Gastrocnemius medialis (tissue), 4 donors: ENCODE results near the gene ICAM4. TPM values are rescaled to one million over a fixed set of nuclear protein-coding genes. Genes with fewer than 3 reads are reported as not detected.

Experiments used
- ATAC-seq, 2 donors: fragments of 150-250 bp; one replicate each; pipeline ENCODE4 v1.9.1; 2016
- DNase-seq, 2 donors: peaks; one replicate each; pipeline ENCODE4 v3.0.0-alpha.2; 2019
- H3K27ac ChIP-seq, 4 donors: fragments of 200-600 bp; sonication (generic); 1 replicate in 1 of 4; 2 replicates in 3 of 4; pipeline ENCODE4 v1.5.1; 2016 to 2018; ENCODE audit warnings: mild to moderate bottlenecking in 2 of 4, moderate library complexity in 1 of 4
- H3K27me3 ChIP-seq, 3 donors: fragments of 200-600 bp; sonication (generic) in 2 of 3; 1 replicate in 1 of 3; 2 replicates in 2 of 3; pipeline versions ENCODE4 v1.5.1 to v1.6.0; 2016 to 2019; ENCODE audit warnings: mild to moderate bottlenecking in 1 of 3, moderate library complexity in 1 of 3
- H3K36me3 ChIP-seq, 2 donors: fragments of 200-600 bp; sonication (generic) in 1 of 2; one replicate each; pipeline ENCODE4 v1.5.1; 2017 to 2018
- H3K4me1 ChIP-seq, 2 donors: fragments of 200-600 bp; sonication (generic) in 1 of 2; one replicate each; pipeline ENCODE4 v1.5.1; 2016 to 2017; ENCODE audit warnings: mild to moderate bottlenecking in 2 of 2
- H3K4me3 ChIP-seq, 4 donors: fragments of 200-600 bp; sonication (generic) in 3 of 4; 1 replicate in 1 of 4; 2 replicates in 3 of 4; pipeline ENCODE4 v1.5.1; 2016 to 2019; ENCODE audit warnings: mild to moderate bottlenecking in 2 of 4
- H3K9me3 ChIP-seq, 3 donors: fragments of 200-600 bp; sonication (generic) in 2 of 3; 1 replicate in 1 of 3; 2 replicates in 2 of 3; pipeline ENCODE4 v1.5.1; 2016 to 2019
- POLR2A ChIP-seq, 2 donors: fragments of 450-650 bp; IDR thresholded peaks; one replicate each; pipeline ENCODE4 v1.6.1; 2017; ENCODE audit warnings: antibody characterized with exemption in 2 of 2, mild to moderate bottlenecking in 2 of 2, moderate library complexity in 2 of 2
- in situ Hi-C, 4 donors: fragments of 200-750 bp; cut with MboI; loops; one replicate each; pipeline versions ENCODE4 v1.15.0 to v1.8.0; 2017; ENCODE audit warnings: low sequenced_read_pairs in 4 of 4
- intact Hi-C: fragments of 100-400 bp; cut with DNase I; formaldehyde crosslinking; loops from one replicate; pipeline ENCODE4 v1.15.1; 2023; ENCODE audit warnings: low total_unique reads
- total RNA-seq, 4 donors: library from RNA; depleted of rRNA; stranded (reverse); fragments of >200 nt; gene quantifications; one replicate each; pipeline versions ENCODE4 v1.1.0 to v1.2.3, GENCODE V29; 2016
- TF ChIP-seq, protein P1 (sequence below), 5 experiments: fragments of 450-650 bp in 3 of 5; fragments of 200-600 bp in 2 of 5; sonication (generic) in 2 of 5; IDR thresholded peaks in 4 of 5; conservative IDR thresholded peaks in 1 of 5; 1 replicate in 4 of 5; 2 replicates in 1 of 5; pipeline ENCODE4 v1.5.1; 2016 to 2019; ENCODE audit warnings: antibody characterized with exemption in 5 of 5, mild to moderate bottlenecking in 3 of 5, moderate library complexity in 3 of 5

Gene ICAM4
- total RNA-seq, 4 donors from 2014 or later: not detected

- Histone ChIP-seq H3K36me3 (no peaks in the 10 kb centered on the region), H3K4me1 (peaks cover 29 to 49% of the 10 kb centered on the region in 2 donors), H3K27me3 (peaks cover 93 to 95% (median 94%) of the 10 kb centered on the region in 3 donors), H3K9me3 (no peaks in the 10 kb centered on the region), H3K4me3 (peak overlapping the region; percentile 40 to 65 (median 46)), H3K27ac (no peak overlapping the region)
- in situ Hi-C loops (no loop called here), intact Hi-C loops (no loop called here)
- DNase-seq (peak in 1 of 2 donors; percentile 32), ATAC-seq (no peak)
- TF ChIP-seq, protein P1, sequence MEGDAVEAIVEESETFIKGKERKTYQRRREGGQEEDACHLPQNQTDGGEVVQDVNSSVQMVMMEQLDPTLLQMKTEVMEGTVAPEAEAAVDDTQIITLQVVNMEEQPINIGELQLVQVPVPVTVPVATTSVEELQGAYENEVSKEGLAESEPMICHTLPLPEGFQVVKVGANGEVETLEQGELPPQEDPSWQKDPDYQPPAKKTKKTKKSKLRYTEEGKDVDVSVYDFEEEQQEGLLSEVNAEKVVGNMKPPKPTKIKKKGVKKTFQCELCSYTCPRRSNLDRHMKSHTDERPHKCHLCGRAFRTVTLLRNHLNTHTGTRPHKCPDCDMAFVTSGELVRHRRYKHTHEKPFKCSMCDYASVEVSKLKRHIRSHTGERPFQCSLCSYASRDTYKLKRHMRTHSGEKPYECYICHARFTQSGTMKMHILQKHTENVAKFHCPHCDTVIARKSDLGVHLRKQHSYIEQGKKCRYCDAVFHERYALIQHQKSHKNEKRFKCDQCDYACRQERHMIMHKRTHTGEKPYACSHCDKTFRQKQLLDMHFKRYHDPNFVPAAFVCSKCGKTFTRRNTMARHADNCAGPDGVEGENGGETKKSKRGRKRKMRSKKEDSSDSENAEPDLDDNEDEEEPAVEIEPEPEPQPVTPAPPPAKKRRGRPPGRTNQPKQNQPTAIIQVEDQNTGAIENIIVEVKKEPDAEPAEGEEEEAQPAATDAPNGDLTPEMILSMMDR (IDR thresholded peaks at IDR 0.05 in 4 of 5, conservative IDR thresholded peaks at IDR 0.05 in 1 of 5): no peak
- no peak for TF ChIP-seq POLR2A (IDR thresholded peaks at IDR 0.05)
Observed at GRCh38 chr19:10290876-10291553, 4.3 kb downstream of the ICAM4 start.

GRCh38 chr19:10291554-10292205, 4.9 kb downstream of the ICAM4 start:
- no peaks in the 10 kb centered on the region for H3K36me3 ChIP-seq
- DNase-seq (no peak), ATAC-seq (peak in 1 of 2 donors; percentile 10)
- TF ChIP-seq, protein P1 (IDR thresholded peaks at IDR 0.05 in 4 of 5, conservative IDR thresholded peaks at IDR 0.05 in 1 of 5): no peak
- TF ChIP-seq POLR2A (IDR thresholded peaks at IDR 0.05): no peak
- in situ Hi-C loops (no loop called here), intact Hi-C loops (no loop called here)
- peak overlapping the region; percentile 40 to 65 (median 46) for H3K4me3 ChIP-seq
- H3K27me3 ChIP-seq: peaks cover 97 to 100% (median 98%) of the 10 kb centered on the region in 3 donors
- no peak overlapping the region for H3K27ac ChIP-seq
- peaks cover 29 to 49% of the 10 kb centered on the region in 2 donors for H3K4me1 ChIP-seq
- no peaks in the 10 kb centered on the region for H3K9me3 ChIP-seq

- DNase-seq: peak; percentile 47 to 56
- Histone ChIP-seq H3K27ac (no peak overlapping the region), H3K27me3 (peaks cover 95 to 99% (median 98%) of the 10 kb centered on the region in 3 donors), H3K9me3 (no peaks in the 10 kb centered on the region), H3K36me3 (no peaks in the 10 kb centered on the region), H3K4me3 (peak overlapping the region; percentile 40 to 65 (median 46)), H3K4me1 (peaks cover 29 to 49% of the 10 kb centered on the region in 2 donors)
- TF ChIP-seq POLR2A (IDR thresholded peaks at IDR 0.05): no peak
- TF ChIP-seq, protein P1 (IDR thresholded peaks at IDR 0.05 in 4 of 5, conservative IDR thresholded peaks at IDR 0.05 in 1 of 5): no peak
- ATAC-seq: peak; percentile 53 to 56
- in situ Hi-C loops (no loop called here), intact Hi-C loops (no loop called here)
Observed at GRCh38 chr19:10292206-10292788, 5.5 kb downstream of the ICAM4 start.

DNA sequence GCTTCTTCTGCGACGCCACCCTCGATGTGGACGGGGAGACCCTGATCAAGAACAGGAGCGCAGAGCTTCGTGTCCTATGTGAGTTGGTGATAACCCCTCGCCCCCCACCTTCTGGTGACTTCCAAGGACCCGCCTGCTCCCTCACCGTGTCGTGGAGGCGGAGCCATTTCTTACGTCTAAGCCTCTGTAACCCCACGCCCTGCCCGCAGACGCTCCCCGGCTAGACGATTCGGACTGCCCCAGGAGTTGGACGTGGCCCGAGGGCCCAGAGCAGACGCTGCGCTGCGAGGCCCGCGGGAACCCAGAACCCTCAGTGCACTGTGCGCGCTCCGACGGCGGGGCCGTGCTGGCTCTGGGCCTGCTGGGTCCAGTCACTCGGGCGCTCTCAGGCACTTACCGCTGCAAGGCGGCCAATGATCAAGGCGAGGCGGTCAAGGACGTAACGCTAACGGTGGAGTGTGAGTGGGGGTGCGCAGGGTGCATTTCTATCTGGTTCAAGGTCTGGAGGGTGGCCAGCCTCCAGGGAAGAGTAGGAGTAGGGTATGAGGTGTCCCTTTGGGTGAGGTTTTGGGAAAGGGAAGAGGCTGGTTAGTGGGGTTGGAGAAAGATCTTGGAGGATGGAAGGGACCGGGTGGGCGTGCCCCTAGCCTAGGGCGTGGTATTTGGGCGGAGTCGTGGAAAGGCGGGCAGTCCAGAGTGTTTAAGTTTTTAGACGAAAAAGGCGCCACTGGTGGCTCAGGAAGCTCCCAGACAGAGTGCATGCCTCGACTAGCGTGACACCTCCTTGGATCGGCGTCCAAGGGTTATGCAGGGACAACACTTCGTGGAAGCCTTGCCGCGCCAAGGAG, 6.3 kb downstream of the ICAM4 start:
- no peak overlapping the region for H3K27ac ChIP-seq
- no peaks in the 10 kb centered on the region for H3K9me3 ChIP-seq
- in situ Hi-C loops: no loop called here
- peaks cover 29 to 49% of the 10 kb centered on the region in 2 donors for H3K4me1 ChIP-seq
- TF ChIP-seq POLR2A (IDR thresholded peaks at IDR 0.05): no peak
- H3K4me3 ChIP-seq: peak overlapping the region; percentile 40 to 65 (median 46)
- no peak for ATAC-seq
- no peaks in the 10 kb centered on the region for H3K36me3 ChIP-seq
- H3K27me3 ChIP-seq: peaks cover 91 to 92% (median 91%) of the 10 kb centered on the region in 3 donors
- intact Hi-C loops: no loop called here
- DNase-seq: no peak
